Uterus (tissue), 4 donors: ENCODE results near the gene FZD4. TPM values are rescaled to one million over a fixed set of nuclear protein-coding genes. Genes with fewer than 3 reads are reported as not detected.
A peak's percentile ranks its signal among the peaks of the same experiment; 100 is the strongest.
"Not testable (repeated sequence)": the region's sequence is repeated elsewhere in the genome, so short reads cannot be mapped to it uniquely, and the experiment has no call there.

Experiments used
- DNase-seq, 2 donors: peaks; one replicate each; pipeline ENCODE4 v3.0.0-alpha.2; 2019 to 2020
- H3K27ac ChIP-seq, 2 donors: fragments of 200-600 bp; sonication (generic); 1 replicate in 1 of 2; 2 replicates in 1 of 2; pipeline ENCODE4 v1.5.1; 2016 to 2018
- H3K27me3 ChIP-seq, 2 donors: fragments of 200-600 bp; sonication (generic); one replicate each; pipeline ENCODE4 v1.5.1; 2018 to 2019; ENCODE audit warnings: control low read depth in 1 of 2
- H3K36me3 ChIP-seq, 2 donors: fragments of 200-600 bp; sonication (generic); one replicate each; pipeline ENCODE4 v1.5.1; 2019; ENCODE audit warnings: control low read depth in 1 of 2
- H3K4me1 ChIP-seq, 2 donors: fragments of 200-600 bp; sonication (generic); one replicate each; pipeline ENCODE4 v1.5.1; 2018 to 2019; ENCODE audit warnings: control low read depth in 1 of 2
- H3K4me3 ChIP-seq, 2 donors: fragments of 200-600 bp; sonication (generic); 1 replicate in 1 of 2; 2 replicates in 1 of 2; pipeline ENCODE4 v1.5.1; 2018 to 2019; ENCODE audit warnings: mild to moderate bottlenecking in 1 of 2
- H3K9me3 ChIP-seq, 2 donors: fragments of 200-600 bp; sonication (generic); one replicate each; pipeline ENCODE4 v1.5.1; 2019; ENCODE audit warnings: control low read depth in 1 of 2
- POLR2A ChIP-seq, 2 donors: fragments of 450-650 bp; IDR thresholded peaks; one replicate each; pipeline ENCODE4 v1.6.1; 2016; ENCODE audit warnings: antibody characterized with exemption in 2 of 2, mild to moderate bottlenecking in 1 of 2, moderate library complexity in 1 of 2
- intact Hi-C: fragments of 100-400 bp; cut with DNase I; formaldehyde crosslinking; loops from one replicate; pipeline ENCODE4 v1.15.1; 2023; ENCODE audit warnings: low total_unique reads
- total RNA-seq, 4 donors: library from RNA; depleted of rRNA in 3 of 4; stranded (reverse); fragments of >200 nt in 3 of 4; gene quantifications; one replicate each; pipeline versions ENCODE4 v1.1.0 to v1.2.4, GENCODE V29; 2014 to 2023
- TF ChIP-seq, protein P1 (sequence below), 4 experiments: fragments of 200-600 bp in 2 of 4; fragments of 450-650 bp in 2 of 4; sonication (generic) in 2 of 4; IDR thresholded peaks; one replicate each; pipeline ENCODE4 v1.5.1; 2016 to 2019; ENCODE audit warnings: antibody characterized with exemption in 4 of 4, mild to moderate bottlenecking in 2 of 4, moderate library complexity in 1 of 4
- donor health status: DM: yes; HTN: yes; CAD: no.

FZD4 gene
- total RNA-seq, 4 donors from 2014 or later = 47.4 to 77.6 (median 49.4) TPM

DNA sequence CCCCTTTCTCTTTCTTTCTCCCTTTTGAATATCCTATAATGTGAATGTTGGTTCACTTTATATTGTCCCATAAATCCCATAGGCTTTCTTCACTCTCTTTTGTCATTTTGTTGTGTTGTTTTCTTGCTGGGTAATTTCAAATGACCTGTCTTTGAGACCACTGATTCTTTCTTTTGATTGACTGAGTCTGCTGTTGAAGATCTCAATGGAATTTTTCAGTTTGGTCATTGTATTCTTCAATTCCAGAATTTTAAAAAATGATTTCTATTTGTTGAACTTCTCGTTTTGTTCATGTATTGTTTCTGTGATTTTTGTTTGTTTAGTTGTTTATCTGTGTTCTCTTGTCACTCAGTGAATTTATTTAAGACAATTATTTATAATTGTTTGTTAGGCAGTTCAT lies 17.5 kb upstream of the FZD4 start:
- H3K27ac ChIP-seq = no peak overlapping the region
- no peaks in the 10 kb centered on the region for H3K4me1 ChIP-seq
- no peak for TF ChIP-seq POLR2A (IDR thresholded peaks at IDR 0.05)
- TF ChIP-seq, protein P1, sequence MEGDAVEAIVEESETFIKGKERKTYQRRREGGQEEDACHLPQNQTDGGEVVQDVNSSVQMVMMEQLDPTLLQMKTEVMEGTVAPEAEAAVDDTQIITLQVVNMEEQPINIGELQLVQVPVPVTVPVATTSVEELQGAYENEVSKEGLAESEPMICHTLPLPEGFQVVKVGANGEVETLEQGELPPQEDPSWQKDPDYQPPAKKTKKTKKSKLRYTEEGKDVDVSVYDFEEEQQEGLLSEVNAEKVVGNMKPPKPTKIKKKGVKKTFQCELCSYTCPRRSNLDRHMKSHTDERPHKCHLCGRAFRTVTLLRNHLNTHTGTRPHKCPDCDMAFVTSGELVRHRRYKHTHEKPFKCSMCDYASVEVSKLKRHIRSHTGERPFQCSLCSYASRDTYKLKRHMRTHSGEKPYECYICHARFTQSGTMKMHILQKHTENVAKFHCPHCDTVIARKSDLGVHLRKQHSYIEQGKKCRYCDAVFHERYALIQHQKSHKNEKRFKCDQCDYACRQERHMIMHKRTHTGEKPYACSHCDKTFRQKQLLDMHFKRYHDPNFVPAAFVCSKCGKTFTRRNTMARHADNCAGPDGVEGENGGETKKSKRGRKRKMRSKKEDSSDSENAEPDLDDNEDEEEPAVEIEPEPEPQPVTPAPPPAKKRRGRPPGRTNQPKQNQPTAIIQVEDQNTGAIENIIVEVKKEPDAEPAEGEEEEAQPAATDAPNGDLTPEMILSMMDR (IDR thresholded peaks at IDR 0.05) = no peak
- intact Hi-C loops = no loop called here
- no peak for DNase-seq
- H3K4me3 ChIP-seq = no peak overlapping the region
- no peaks in the 10 kb centered on the region for H3K27me3 ChIP-seq
- H3K36me3 ChIP-seq = no peaks in the 10 kb centered on the region
- peaks cover 0 to 8% of the 10 kb centered on the region in 2 donors for H3K9me3 ChIP-seq

DNA sequence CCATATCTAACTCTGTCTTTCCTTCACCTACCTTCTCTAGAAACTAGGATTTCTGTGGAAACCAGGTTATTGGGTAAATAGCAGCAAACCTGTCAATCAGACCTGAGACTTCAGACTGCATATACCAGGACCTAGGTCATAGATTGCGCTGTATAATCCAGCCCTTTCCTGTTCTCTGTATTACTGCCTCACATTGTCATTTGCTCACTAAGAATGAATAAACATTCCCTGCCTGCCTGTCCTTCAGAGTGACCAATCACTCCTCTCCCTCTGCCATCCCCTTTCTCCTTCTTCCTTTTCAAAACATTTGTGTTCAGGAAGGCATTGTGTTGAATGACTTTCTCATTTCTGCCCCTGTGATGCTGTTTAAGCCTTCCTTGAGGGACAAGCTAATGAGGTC lies 14.1 kb upstream of the FZD4 start:
- no peak for DNase-seq
- TF ChIP-seq POLR2A (IDR thresholded peaks at IDR 0.05) = no peak
- TF ChIP-seq, protein P1 (IDR thresholded peaks at IDR 0.05) = no peak
- no peak overlapping the region for H3K4me3 ChIP-seq
- no peak overlapping the region for H3K27ac ChIP-seq
- H3K9me3 ChIP-seq = peaks cover 0 to 8% of the 10 kb centered on the region in 2 donors
- H3K27me3 ChIP-seq = no peaks in the 10 kb centered on the region
- intact Hi-C loops = no loop called here
- no peaks in the 10 kb centered on the region for H3K4me1 ChIP-seq
- H3K36me3 ChIP-seq = no peaks in the 10 kb centered on the region

DNA sequence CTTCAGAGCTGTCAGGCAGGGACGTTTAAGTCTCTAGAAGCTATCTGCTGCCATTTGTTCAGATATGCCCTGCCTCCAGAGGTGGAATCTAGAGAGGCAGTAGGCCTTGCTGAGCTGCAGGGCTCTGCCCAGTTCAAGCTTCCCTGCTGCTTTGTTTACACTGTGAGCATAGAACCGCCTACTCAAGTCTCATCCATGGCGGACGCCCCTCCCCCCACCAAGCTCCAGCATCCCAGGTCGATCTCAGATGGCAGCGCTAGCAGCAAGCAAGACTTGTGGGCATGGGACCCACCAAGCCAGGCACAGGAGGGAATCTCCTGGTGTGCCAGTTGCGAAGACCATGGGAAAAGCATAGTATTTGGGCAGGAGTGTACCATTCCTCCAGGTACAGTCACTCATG lies 12.4 kb upstream of the FZD4 start:
- intact Hi-C loops, H3K36me3 ChIP-seq, H3K4me3 ChIP-seq, H3K27me3 ChIP-seq, H3K9me3 ChIP-seq, H3K27ac ChIP-seq, DNase-seq, H3K4me1 ChIP-seq: not testable (repeated sequence)

DNA sequence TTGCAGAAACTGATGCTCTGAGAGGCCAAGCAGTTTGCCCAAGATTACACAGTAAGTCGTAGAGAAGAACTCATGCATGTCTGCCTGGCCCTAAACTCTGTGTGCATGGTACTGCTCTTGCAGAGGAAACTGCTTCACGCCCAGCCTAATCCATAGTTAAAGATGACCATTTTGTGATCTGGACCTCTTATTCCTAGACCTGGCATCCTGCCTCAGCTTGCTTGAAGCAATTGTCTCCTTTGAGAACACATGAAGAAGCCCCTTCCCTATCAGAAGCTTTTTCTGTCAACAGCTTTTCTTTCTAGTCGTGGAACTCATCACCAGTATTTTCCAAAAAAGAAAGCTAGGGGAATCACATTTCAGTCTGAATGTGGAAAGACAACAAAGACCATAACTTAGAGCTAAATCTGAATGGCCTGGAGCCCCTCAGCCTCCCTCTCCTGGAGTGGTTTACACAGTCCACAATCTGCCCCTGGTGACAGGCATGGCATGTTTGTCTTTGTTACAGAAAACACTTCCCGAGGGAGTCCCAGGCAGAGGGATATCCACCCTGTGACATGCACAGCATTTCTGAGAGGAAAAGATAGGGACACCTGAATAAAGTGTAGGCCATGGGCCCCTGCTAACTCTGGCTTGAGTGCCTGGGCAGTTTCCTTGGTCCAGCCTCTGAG lies 2.9 kb upstream of the FZD4 start:
- intact Hi-C loops = no loop called here
- no peaks in the 10 kb centered on the region for H3K36me3 ChIP-seq
- H3K4me3 ChIP-seq = no peak overlapping the region
- no peak for TF ChIP-seq POLR2A (IDR thresholded peaks at IDR 0.05)
- H3K9me3 ChIP-seq = no peaks in the 10 kb centered on the region
- no peaks in the 10 kb centered on the region for H3K27me3 ChIP-seq
- no peak for DNase-seq
- H3K27ac ChIP-seq = no peak overlapping the region
- H3K4me1 ChIP-seq = no peaks in the 10 kb centered on the region

DNA sequence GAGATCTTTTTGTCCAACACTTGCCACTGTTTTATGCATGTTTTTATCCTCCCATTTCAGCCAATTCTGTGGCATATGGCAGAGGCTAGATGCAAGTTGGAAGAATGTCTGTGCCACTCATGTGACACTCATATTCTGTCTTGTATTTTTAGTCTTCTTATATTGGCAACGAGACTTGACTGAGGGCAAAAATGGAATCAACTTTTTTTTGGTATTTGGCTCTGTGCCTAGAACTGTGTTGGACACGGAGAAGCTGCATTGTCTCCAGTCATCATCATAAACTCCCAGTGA lies 1.7 kb upstream of the FZD4 start:
- no peak for DNase-seq
- peak overlapping the region; percentile 95 to 97 for H3K27ac ChIP-seq
- H3K9me3 ChIP-seq = no peaks in the 10 kb centered on the region
- no peaks in the 10 kb centered on the region for H3K36me3 ChIP-seq
- H3K4me3 ChIP-seq = peak overlapping the region in 1 of 2 donors; percentile 97
- intact Hi-C loops = no loop called here
- no peak for TF ChIP-seq POLR2A (IDR thresholded peaks at IDR 0.05)
- TF ChIP-seq, protein P1 (IDR thresholded peaks at IDR 0.05) = no peak
- no peaks in the 10 kb centered on the region for H3K27me3 ChIP-seq
- no peaks in the 10 kb centered on the region for H3K4me1 ChIP-seq

DNA sequence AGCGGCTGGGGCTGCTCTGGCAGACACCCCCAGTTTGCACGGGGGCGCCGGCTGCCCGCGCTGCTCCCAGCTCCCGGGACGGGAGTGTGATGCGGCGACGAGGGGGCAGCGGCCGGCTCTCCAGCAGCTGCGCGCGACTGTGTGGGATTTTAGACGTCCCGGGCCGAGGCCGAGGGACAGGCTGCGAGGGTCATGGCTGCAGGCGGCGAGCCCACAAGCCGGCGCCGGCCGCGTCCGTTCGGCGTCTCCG lies 159 bp downstream of the FZD4 start:
- Histone ChIP-seq H3K9me3 (no peaks in the 10 kb centered on the region), H3K4me1 (no peaks in the 10 kb centered on the region), H3K27me3 (no peaks in the 10 kb centered on the region), H3K36me3 (no peaks in the 10 kb centered on the region), H3K27ac (peak overlapping the region; percentile 93 to 97), H3K4me3 (peak overlapping the region; percentile 67 to 97)
- TF ChIP-seq POLR2A (IDR thresholded peaks at IDR 0.05) = no peak
- TF ChIP-seq, protein P1 (IDR thresholded peaks at IDR 0.05) = no peak
- intact Hi-C loops = no loop called here
- no peak for DNase-seq
